GM23248 (cell line): ENCODE data around the gene C2orf68.

Experiments used
- EZH2 ChIP-seq: fragments of 200-600 bp; sonication (generic); IDR thresholded peaks from 2 replicates; pipeline ENCODE4 v1.6.1; 2018; ENCODE audit warnings: antibody characterized with exemption, mild to moderate bottlenecking; ENCODE audit not compliant: insufficient read depth, poor library complexity, severe bottlenecking
- EZH2phosphoT487 ChIP-seq: fragments of 200-600 bp; sonication (generic); IDR thresholded peaks from 2 replicates; pipeline ENCODE4 v1.6.1; 2018; ENCODE audit warnings: antibody characterized with exemption, moderate library complexity, mild to moderate bottlenecking, low read depth; ENCODE audit not compliant: insufficient read depth

DNA sequence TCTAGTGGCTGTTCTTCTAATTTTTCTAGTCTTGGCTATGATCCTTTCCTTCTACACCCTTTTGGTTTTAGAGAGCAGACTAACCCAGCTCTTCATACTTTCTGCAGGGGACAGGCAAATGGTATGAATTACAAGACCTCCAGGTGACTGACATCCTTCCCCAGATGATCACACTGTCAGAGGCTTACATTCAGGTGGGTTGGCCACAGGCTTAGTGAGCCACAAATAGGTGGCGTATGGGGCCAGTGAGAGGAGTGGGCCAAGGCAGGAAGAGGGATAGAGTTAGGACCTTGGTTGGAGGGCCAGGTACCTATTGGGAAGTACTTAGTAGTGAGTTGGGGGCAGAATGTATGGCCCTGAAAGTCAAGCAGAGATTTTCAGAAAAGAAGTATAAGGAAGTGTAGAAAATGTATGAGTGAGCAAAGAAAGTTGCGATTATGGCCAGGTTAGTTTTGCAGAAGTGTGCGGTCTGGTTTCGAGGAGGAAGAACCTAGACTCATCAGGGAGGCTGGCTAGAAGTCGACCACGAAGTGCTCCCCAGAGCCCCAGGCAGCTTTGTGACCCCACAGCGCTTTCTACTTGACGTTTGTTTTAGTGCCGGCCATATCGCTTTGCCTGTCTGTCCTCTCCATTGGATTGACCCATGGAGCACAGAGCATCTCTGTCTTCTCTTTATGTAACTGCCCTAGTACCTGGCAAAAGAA, 36.1 kb upstream of the C2orf68 start:
- TF ChIP-seq EZH2phosphoT487 (no peak), EZH2 (no peak)
